Stimulated activated CD8-positive, alpha-beta memory T cell treated with anti-CD3 and anti-CD28 coated beads, Interleukin-15, amount 100 ng/mL, for 1 hour (primary cell): Measurements from ENCODE around the gene KRTAP5-1.

Experiments used
- DNase-seq: peaks from one replicate; pipeline ENCODE4 v3.0.0-alpha.2; 2020; ENCODE audit warnings: low read depth

Gene KRTAP5-1

GRCh38 chr11:1559111-1559951 lies 25.8 kb downstream of the KRTAP5-1 start:
- DNase-seq, result no peak

- DNase-seq, result no peak
Observed at GRCh38 chr11:1558775-1559110, 26.3 kb downstream of the KRTAP5-1 start.

- no peak for DNase-seq
Observed at GRCh38 chr11:1557904-1558774, 26.9 kb downstream of the KRTAP5-1 start.

- no peak for DNase-seq
Observed at GRCh38 chr11:1557051-1557884, 27.8 kb downstream of the KRTAP5-1 start.

- DNase-seq, result no peak
Observed at GRCh38 chr11:1556278-1556902, 28.7 kb downstream of the KRTAP5-1 start.

GRCh38 chr11:1555713-1556153 lies 29.4 kb downstream of the KRTAP5-1 start:
- DNase-seq, result no peak

- no peak for DNase-seq
Observed at GRCh38 chr11:1554981-1555712, 29.9 kb downstream of the KRTAP5-1 start.

GRCh38 chr11:1553808-1554594 lies 31.1 kb downstream of the KRTAP5-1 start:
- DNase-seq, result no peak

GRCh38 chr11:1549338-1550330 lies 35.4 kb downstream of the KRTAP5-1 start:
- DNase-seq, result no peak

GRCh38 chr11:1548221-1549070 lies 36.6 kb downstream of the KRTAP5-1 start:
- DNase-seq, result no peak

- DNase-seq, result no peak
Observed at GRCh38 chr11:1547467-1548098, 37.5 kb downstream of the KRTAP5-1 start.

- no peak for DNase-seq
Observed at GRCh38 chr11:1546536-1547466, 38.3 kb downstream of the KRTAP5-1 start.

GRCh38 chr11:1546077-1546535 lies 39.0 kb downstream of the KRTAP5-1 start:
- DNase-seq, result no peak

GRCh38 chr11:1545432-1545831 lies 39.7 kb downstream of the KRTAP5-1 start:
- DNase-seq, result no peak

- no peak for DNase-seq
Observed at GRCh38 chr11:1544536-1544935, 40.5 kb downstream of the KRTAP5-1 start.

- DNase-seq, result no peak
Observed at GRCh38 chr11:1543606-1544263, 41.3 kb downstream of the KRTAP5-1 start.
